T-helper 2 cell treated with Interferon-gamma antibody and Interleukin-4, amounts not matched to agents 100 ng/mL and 5 ng/mL, for 36 hours (primary cell): ENCODE results near the gene CANT1. TPM values are rescaled to one million over a fixed set of nuclear protein-coding genes. Genes with fewer than 3 reads are reported as not detected.
"Not testable (repeated sequence)": the region's sequence is repeated elsewhere in the genome, so short reads cannot be mapped to it uniquely, and the experiment has no call there.

Source experiments
- intact Hi-C: fragments of 100-400 bp; cut with micrococcal nuclease; formaldehyde crosslinking; loops from one replicate; pipeline ENCODE4 v1.15.1; 2023
- total RNA-seq: library from RNA; stranded (reverse); gene quantifications from 2 replicates; pipeline ENCODE4 v1.2.3, GENCODE V29; 2022

CANT1 gene
- total RNA-seq, 1 donor from 2014 or later = 69.5 TPM

DNA sequence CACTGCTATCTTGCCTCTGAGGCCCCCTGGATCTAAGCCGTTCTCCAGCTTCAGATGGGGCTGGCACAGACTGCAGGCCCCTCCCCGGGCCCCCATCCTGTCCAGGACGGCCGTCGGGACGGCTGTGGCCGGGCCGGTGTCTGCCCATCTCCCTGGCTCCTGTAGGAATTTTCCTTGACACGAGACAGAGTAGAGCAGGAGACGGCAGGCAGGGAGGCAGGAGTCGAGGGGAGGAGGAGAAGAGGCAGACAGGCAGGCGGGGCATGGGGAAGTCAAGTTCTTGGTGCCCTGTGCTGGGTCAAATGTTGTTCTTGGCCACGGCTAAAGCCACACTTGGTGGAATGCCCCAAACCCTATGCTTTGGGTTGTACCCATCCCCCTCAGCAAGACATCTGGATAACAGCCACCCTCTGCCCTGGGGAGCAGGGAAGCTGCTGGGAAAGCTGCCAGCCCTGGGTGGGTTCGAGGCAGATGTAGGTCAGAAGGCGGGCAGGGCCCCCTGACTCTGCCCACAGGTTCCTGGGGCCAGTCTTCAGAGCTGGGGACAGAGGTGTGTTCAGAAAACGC, 18.4 kb upstream of the CANT1 start:
- intact Hi-C loops = no loop called here

DNA sequence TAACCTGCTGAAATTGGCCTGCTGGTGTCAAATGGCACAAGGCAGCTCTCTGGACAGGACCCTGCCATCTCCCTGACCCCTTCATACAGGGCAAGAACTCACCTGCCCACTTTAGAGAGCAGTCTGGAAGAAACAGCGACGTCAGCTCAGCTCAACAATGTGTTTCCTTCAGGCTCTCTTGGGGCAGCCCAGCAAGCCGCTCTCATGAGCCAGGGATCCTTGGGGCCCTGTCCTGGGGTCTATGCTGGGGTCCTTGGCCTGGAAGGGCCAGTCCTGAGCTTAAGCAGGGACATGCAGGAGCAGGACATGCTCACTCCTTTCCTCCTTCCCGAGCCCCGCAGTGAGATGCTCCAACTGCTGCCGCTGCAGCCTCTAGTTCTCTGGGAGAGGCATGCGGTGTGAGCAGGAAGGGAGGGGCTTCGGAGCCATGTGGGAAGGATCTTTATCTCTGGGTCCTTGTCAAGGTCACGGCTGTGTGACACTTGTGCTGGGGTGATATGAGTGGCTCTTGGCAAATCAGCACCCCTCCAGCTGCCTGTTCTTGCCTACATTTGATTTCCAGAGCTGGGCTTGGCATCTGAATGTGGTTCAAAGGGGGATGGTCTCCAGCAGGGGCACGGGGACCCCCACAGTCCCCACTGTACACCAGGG, 17.8 kb upstream of the CANT1 start:
- intact Hi-C loops = no loop called here

DNA sequence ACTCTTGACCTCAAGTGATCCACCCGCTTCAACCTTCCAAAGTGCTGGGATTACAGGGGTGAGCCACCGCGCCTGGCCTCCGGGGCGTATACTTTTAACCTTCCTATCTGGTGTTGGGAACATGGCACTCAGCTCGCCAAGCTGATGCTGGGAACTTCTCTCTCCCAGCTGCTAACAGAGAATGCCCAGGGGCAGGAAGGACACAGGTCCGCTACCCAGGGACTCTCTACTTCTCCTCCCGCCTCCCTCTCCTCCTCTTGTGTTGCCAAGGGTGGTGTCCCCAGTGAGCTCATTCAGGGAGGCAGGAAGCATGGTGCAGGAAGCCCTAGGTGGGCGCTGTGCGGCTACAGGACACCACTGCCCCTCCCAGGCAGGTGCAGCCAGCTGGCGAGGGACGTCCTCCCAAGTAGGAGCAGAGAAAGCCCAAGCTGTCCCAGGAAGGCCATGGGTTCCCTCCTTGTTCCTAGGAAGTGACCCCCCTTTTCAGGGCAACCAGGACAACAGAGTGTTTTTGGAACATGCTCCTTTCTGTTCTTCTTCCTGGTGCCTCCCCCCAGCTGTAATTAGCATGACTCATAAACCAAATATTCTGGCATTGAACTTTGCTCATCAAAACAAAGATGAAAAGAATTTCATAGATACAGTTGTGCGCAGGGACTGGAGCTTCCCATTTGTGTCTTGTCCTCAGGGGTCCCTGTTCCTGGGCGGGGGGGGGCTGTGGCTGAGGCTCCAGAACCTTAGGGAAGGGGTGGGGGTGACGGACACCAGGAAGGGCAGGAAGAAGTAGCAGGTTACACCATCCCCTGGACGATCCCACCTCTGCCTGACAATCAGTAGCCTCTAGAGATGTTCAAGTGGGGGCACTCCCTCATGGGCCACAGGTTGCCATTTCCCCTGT, 17.1 kb upstream of the CANT1 start:
- intact Hi-C loops = no loop called here

DNA sequence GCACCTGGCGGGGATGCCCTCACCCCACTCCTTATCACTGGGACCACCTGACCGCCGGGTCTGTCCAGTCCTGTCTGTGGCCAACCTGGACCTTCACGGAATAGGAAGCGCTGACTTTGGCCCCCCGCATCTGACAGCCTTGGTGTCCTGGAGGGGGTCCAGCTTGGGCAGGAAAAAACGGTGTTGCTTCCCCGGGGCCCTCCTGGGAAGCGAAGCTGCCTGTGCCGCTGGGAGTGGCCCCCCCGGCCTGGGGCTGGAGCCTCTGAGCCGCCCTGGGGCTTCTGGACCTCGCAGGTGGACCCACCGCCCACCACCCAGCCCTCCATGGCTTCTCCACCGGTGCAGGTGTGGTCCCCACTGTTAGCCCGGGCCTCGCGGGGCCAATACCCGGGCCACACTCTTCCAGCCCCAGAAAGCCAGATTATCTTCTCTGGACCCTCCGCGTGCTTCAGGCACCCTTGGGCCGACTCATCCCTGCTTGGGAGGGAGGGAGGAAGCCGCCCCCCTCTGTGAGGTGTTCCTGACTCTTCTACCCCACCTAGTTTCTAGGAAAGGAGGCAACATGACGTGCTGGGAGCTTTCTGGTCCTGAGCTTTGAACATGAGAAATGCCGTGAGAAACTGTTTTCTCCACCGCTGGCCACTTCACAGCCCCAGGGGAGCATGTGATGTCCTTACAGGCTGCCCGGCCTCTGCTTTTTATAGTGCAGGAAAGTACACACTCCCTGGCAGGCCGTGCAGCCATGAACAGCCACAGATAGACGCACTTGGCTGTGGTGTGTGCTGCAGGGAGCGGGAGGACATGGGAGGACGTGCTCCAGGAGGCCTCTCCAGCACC, 15.6 kb upstream of the CANT1 start:
- intact Hi-C loops = no loop called here

DNA sequence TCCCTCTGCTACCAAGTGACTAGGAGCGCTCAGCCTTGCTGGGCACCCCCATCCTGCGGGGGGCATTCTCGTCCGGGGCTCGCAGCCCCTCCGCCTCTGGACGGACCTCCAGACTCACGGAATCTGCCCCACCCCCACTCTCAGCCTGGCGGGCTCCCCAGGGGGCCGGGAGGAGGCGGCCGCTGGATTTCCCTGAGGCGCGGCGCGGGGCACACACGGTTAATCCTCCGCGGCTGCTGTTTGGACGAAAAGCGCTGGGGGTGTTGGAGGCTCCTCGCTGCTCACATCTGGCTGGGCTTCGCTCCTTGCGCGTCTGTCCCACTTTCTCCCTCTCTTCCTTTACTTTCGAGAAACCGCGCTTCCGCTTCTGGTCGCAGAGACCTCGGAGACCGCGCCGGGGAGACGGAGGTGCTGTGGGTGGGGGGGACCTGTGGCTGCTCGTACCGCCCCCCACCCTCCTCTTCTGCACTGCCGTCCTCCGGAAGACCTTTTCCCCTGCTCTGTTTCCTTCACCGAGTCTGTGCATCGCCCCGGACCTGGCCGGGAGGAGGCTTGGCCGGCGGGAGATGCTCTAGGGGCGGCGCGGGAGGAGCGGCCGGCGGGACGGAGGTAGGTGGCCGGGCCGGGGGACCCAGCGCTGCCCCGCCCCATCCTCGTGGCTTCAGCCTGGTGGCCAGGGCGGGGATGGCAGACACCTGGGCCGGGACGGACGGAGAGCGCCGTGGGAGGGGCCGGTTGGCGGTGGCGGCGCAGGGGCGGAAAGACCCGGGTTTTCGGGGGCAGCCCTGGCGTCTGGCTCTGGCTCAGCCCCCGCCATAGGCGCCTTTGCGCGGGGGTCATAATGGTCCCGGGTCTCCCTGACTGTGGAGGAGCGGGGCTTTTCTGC, 14.6 kb upstream of the CANT1 start, which contains the start of gene C1QTNF1:
C1QTNF1 (plus strand) TSS at position 284 of the 886 bp plus-strand sequence. CDS start 19,800 bp downstream, outside the sequence.
- intact Hi-C loops = no loop called here

DNA sequence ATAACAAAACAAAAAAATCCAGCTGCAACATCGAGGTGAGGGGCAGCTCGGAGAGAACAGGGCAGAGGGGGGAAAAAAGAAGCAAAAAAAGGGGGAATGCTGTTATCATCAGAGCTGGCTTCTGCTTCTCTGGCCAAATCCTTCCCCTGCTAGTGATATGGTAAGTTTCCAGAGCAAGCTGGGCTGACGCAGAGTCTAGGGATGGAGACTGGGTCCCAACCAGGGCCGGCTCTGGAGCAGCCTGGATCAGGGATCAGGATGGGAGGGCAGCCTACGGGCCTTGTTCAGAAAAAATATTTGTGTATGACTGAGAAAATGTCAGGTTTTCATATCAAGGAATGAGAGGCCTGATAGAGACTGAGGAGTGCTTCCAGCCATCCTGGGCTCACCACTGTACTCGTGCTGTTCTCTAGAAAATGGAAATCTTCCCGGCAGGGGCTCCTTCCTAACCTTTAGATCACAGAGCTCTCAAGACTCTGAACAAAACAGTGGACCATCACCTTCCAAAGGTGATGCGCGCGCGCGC, 13.7 kb upstream of the CANT1 start:
- intact Hi-C loops = no loop called here

DNA sequence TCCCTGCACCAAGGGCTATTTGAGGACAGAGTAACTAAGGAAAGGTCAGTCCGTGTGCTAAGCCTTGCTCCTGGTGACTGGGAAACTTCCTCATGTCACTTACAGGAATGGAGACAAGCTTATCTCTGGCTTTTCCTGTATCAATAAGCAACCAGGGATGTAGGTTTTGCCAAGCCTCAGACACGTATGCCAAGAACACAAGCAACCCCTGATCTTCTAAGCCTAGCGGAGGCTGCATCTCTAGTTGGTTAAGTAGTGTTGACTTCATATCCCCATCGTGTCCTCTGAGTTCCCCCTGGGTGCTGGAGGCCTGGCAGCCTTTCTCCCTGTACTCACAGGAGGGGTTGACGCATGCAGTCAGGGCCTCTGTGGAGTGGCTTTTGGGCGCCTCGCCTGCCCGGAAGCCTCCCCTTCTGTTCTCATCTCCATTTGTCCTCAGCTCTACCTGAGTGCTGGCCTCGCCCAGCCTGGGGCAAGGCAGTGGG, 13.0 kb upstream of the CANT1 start:
- intact Hi-C loops = no loop called here

DNA sequence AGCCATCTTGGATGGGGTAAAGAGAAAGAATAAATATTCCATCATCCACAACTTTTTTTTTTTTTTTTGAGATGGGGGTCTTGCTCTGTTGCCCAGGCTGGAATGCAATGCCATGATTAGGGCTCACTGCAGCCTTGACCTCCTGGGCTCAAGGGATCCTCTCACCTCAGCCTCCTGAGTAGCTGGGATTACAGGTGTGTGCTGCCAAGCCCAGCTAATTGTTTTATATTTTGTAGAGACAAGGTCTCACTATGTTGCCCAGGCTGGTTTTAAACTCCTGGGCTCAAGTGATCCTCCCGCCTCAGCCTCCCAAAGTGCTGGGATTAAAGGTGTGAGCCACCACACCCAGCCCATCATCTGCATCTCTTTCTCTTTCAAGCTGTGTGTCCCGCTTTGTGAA, 12.4 kb upstream of the CANT1 start:
- intact Hi-C loops = not testable (repeated sequence)

DNA sequence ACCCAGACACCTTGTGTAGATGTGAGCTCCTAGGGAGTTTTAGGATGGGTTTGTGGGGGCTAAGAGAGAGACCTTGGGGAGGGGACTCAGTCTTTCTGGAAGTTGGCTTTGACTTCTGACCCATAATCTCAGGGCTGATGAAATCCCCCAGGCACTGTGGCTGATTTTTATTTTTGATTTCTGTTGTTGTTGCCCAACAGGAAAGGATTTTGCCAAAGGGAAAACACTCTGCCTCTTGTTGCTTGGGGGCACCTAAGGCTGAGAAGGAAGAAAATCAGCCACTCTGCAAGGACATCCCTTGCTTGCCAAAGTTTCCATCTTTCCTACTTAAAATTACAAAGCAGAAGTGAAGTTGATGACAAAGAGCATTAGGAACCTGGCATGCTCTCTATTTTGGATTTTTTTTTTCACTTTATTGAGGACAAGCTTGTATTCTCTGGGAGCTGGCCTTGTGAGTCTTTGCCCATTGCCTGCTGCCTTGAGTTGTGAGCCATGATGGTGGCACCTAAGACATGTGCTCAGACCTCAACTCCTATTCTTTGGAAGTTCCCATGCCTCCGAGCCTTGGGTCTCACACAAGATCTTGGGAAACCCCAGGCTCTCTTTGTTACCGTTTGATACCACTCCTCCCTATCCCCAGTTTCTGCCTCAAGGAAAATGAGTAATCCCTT, 11.2 kb upstream of the CANT1 start:
- intact Hi-C loops = no loop called here

DNA sequence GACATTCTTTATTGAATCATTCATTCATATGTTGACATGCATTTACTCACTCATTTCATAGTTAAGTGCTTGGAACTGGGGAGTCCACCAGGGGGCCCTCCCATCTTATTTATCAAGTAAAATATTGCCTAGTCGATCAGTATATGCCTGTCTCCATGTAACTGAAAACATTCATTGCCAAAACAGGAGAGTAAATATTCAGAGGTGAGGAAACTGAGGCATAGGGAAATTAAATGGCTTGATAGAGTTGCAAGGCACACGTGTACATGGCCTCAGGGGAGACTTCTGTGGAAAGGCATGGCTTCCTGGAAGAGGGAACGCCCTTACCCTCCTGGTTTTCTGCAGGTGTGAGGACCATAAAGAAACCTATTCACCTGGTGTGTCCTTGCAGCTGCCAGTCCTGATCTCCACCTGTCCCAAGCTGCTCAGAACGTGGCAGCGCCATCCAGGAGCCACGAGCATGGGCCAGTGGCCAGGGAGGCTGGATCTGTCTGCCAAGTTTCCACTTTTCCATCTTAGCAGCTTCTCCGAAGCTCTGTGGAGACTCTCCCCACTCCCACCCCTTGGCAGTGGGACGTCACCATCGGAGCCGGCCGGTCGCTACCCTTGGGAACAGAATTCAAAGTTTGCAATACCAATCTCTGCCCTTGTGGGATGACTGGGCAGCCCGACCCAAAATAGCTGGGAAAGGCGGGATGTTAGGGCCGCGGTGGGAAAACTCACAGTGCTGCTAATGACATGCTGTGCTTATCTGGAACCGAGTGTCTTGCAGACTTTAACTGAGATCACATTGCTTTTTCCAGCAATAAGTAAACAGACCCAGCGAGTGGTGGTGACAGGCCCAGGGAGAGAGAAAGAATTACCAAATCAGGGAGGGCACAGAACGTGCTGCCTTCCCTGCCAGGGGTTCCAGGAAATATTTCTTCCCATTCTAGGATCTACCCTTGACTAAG, 10.3 kb upstream of the CANT1 start:
- intact Hi-C loops = loop anchor here (1.0 kb wide), 1 partner anchor 22 kb away; no protein-coding TSS in a partner anchor

DNA sequence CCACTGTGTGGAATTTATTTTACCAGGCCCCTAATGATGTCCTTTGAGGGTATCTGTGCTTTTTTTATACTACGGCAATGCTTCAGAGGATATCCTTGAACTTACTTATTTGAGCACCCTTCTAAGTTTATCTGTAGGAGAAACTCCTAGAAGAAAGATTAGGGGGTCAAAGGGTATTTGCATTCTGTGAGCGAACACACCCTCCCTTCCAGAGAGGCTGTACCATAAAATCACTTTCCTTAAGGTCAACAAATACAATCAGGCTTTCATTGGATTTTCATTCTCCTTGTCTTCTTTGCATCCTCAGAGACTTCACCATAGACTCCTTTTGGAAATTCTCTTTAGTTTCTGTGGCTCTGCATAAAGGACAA, 9.7 kb upstream of the CANT1 start:
- intact Hi-C loops = loop anchor here (1.0 kb wide), 1 partner anchor 23 kb away; no protein-coding TSS in a partner anchor

DNA sequence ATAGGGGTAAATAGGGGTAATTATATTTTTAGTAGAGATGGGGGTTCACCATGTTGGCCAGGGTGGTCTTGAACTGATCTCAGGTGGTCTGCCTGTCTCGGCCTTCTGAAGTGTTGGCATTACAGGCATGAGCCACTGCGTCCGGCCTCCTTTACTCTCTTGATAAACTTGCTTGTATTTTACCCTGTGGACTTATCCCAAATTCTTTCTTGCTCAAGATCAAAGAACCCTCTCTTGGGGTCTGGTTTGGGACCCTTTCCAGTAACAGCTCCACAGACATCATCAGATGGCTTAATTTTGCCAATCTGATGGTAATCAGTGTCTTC, 8.8 kb upstream of the CANT1 start:
- intact Hi-C loops = no loop called here

DNA sequence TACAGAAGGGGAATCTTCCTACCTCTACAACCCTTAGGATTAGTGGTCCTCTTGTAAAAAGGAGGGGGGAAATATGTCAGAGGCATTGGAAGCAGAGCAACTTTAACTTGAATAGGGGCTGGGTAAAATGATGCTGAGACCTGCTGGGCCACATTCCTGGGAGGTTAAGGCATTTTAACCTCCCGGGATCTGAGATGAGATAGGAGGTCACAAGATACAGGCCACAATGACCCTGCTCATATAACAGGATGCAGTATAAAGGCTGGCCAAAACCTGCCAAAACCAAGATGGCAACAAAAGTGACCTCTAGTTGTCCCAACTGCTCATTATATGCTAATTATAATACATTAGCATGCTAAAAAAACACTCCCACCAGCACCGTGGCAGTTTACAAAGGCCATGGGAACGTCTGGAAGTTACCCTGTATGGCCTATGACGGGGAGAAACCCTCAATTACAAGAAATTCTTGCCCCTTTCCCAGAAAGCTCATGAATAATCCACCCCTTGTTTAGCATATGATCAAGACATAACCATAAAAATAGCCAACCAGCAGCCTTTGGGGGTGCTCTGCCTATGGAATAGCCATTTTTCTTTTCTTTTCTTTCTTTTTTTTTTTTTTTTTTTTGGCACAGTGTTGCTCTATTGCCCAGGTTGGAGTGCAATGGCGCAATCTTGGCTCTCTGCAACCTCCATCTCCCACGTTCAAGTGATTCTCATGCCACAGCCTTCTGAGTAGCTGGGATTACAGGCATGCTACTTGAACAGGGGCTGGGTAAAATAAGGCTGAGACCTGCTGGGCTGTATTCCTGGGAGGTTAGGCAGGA, 8.2 kb upstream of the CANT1 start:
- intact Hi-C loops = no loop called here

DNA sequence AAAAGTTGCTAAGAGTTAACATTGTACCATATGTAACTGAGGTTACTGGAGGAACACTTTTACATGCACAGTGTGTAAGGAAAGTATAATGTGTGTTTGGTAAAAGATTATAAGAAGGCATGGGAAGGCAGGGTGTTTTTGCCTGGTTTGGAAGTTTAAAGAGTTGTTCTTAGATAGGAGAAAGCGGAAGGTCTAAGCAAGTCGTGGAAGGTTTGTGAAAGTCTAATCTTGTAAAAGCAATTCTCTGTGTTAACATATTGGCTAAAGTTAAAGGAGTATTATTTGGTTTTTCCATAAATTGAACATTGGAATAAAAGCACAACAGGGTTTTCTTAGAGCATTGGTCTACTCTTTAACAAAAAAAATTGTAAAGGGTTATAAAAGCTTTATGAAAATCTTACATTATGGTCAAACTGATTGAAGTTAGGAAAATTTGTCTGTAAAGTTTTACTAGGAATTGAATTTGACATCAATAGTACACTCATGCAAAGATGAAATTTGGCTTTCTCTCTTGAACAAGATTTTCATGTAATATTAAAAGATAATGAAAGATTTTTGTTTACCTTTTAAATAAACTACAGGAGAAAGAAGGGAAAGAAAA, 4.7 kb upstream of the CANT1 start:
- intact Hi-C loops = no loop called here

DNA sequence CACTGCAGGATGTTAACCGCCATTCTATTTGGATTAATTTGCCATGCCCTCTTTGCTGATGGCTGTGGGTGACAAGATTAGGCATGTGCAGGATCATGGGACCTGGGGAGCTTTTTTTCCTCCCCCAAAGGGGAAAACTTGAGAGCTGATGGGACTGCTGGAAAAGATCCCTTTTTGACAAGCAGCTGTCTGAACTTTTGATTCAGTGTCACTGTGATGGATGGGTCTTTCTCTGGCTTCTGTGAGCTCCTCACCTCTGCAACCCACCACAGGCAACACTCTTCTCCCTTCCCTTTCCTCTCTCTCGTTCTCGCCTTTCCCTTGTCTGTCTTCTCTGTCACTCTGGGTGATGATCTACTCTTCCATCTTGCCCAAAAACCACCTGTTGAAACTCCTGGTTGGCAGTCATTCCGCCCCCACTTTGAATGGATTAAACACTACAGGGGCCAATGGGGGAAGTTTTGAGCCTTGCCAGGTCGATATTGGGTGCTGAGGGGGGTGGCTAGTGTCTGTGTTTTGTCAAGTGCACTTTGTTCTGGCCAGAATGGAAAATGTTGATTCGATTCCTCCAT, 3.1 kb upstream of the CANT1 start:
- intact Hi-C loops = no loop called here

DNA sequence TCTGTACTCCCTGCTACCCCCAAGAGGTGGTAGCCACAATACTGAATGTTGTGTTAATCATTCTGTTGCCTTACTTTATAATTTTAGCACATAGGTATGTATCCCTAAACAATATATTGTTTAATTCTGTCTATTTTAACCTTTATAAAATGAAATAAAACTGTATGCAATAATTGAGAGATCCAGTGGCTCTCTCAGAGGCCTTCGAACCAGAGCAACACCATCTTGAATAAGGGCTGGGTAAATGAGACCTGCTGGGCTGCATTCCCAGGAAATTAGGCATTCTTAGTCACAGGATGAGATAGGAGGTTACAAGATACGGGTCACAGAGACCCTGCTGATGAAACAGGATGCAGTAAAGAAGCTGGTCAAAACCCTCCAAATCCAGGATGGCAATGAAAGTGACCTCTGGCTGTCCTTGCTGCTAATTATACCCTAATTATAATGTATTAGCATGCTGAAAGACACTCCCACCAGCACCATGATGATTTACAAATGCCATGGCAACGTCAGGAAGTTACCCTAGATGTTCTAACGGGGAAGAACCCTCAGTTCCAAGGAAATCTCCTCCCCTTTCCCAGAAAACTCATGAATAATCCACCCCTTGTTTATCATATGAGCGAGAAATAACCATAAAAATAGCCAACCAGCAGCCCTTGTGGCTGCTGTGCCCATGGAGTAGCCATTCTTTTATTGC, 2.0 kb upstream of the CANT1 start:
- intact Hi-C loops = no loop called here
